Keratinocyte (primary cell): ENCODE data around the gene CHST15. TPM values are rescaled to one million over a fixed set of nuclear protein-coding genes. Genes with fewer than 3 reads are reported as not detected.
A peak's percentile ranks its signal among the peaks of the same experiment; 100 is the strongest.

Experiments
- DNase-seq: peaks from one replicate; pipeline ENCODE4 v3.0.0-alpha.2; 2011; ENCODE audit warnings: low read depth, missing footprints, low spot score
- FAIRE-seq: peaks from 2 replicates; lab custom pipeline; 2011; peaks lifted over from hg19 to GRCh38; lab: Jason Lieb, UNC
- H2AFZ ChIP-seq: 2 replicates; pipeline ENCODE4 v1.6.0; 2012; ENCODE audit warnings: low read length, control low read depth, inconsistent platforms; ENCODE audit not compliant: control insufficient read depth
- H3K27ac ChIP-seq: 2 replicates; pipeline ENCODE4 v1.5.1; 2011; ENCODE audit warnings: low read length; ENCODE audit not compliant: control insufficient read depth, insufficient read depth
- H3K27me3 ChIP-seq: 3 replicates; pipeline ENCODE4 v1.6.0; 2011; ENCODE audit warnings: low read length; ENCODE audit not compliant: control insufficient read depth, insufficient read depth; ENCODE audit errors: extremely low read depth
- H3K36me3 ChIP-seq, 2 experiments: 2 replicates in 1 of 2; 3 replicates in 1 of 2; pipeline ENCODE4 v1.5.1; 2011; ENCODE audit warnings: low read length in 2 of 2, mild to moderate bottlenecking in 1 of 2; ENCODE audit not compliant: control insufficient read depth in 2 of 2, insufficient read depth in 2 of 2; ENCODE audit errors: extremely low read depth in 1 of 2
- H3K4me1 ChIP-seq: 3 replicates; pipeline ENCODE4 v1.5.1; 2011; ENCODE audit warnings: low read length; ENCODE audit not compliant: control insufficient read depth, insufficient read depth; ENCODE audit errors: extremely low read depth
- H3K4me2 ChIP-seq: 3 replicates; pipeline ENCODE4 v1.6.0; 2011; ENCODE audit warnings: low read depth, low read length; ENCODE audit not compliant: control insufficient read depth, insufficient read depth; ENCODE audit errors: extremely low read depth
- H3K4me3 ChIP-seq, 3 experiments: fragments of 200-600 bp in 1 of 3; sonication (generic) in 1 of 3; 2 replicates in 2 of 3; 3 replicates in 1 of 3; pipeline ENCODE4 v1.5.1; 2011 to 2016; ENCODE audit warnings: low read length in 3 of 3, mild to moderate bottlenecking in 3 of 3, control low read depth in 2 of 3, inconsistent platforms in 1 of 3, low read depth in 1 of 3, mixed read lengths in 1 of 3, mixed run types in 1 of 3, moderate library complexity in 1 of 3; ENCODE audit not compliant: control insufficient read depth in 2 of 3, insufficient read depth in 2 of 3; ENCODE audit errors: extremely low read depth in 1 of 3
- H3K79me2 ChIP-seq: 2 replicates; pipeline ENCODE4 v1.6.0; 2012; ENCODE audit warnings: low read length; ENCODE audit not compliant: control insufficient read depth, insufficient read depth
- H3K9ac ChIP-seq: 3 replicates; pipeline ENCODE4 v1.6.0; 2011; ENCODE audit warnings: low read length; ENCODE audit not compliant: control insufficient read depth, insufficient read depth; ENCODE audit errors: extremely low read depth
- H3K9me1 ChIP-seq: 3 replicates; pipeline ENCODE4 v1.6.0; 2011; ENCODE audit warnings: low read length; ENCODE audit not compliant: control insufficient read depth, insufficient read depth; ENCODE audit errors: extremely low read depth
- H3K9me3 ChIP-seq: 2 replicates; pipeline ENCODE4 v1.5.1; 2012; ENCODE audit warnings: low read depth, low read length; ENCODE audit not compliant: control insufficient read depth
- H4K20me1 ChIP-seq: 3 replicates; pipeline ENCODE4 v1.6.0; 2011; ENCODE audit warnings: low read length; ENCODE audit not compliant: control insufficient read depth, insufficient read depth; ENCODE audit errors: extremely low read depth
- CTCF ChIP-seq, 3 experiments: IDR thresholded peaks in 1 of 3; conservative IDR thresholded peaks in 1 of 3; optimal IDR thresholded peaks in 1 of 3; 2 replicates in 2 of 3; 3 replicates in 1 of 3; pipeline versions ENCODE3 to v1.5.1; 2011; ENCODE audit warnings: low read length in 3 of 3, mild to moderate bottlenecking in 3 of 3, moderate library complexity in 2 of 3, control low read depth in 1 of 3, inconsistent platforms in 1 of 3; ENCODE audit not compliant: insufficient read depth in 2 of 3; ENCODE audit errors: extremely low read depth in 1 of 3
- EZH2 ChIP-seq: IDR thresholded peaks from one replicate; pipeline ENCODE4 v1.6.1; 2012; ENCODE audit warnings: inconsistent platforms, mild to moderate bottlenecking, low read length, moderate library complexity
- dilution Hi-C: fragments of 300-500 bp; cut with MboI; formaldehyde crosslinking; loops from one replicate; pipeline ENCODE4 v1.7.0; 2020; ENCODE audit warnings: low sequenced_read_pairs; ENCODE audit not compliant: extremely low pct_ligation_motif_present
- polyA plus RNA-seq, 5 experiments: library from polyadenylated mRNA; depleted of rRNA in 3 of 5; stranded (reverse) in 3 of 5; stranded (forward) in 1 of 5; unstranded in 1 of 5; fragments of >200 nt; gene quantifications; 1 replicate in 1 of 5; 2 replicates in 3 of 5; 3 replicates in 1 of 5; pipeline versions ENCODE4 v1.2.1 to v1.2.3, GENCODE V29; 2011 to 2012; ENCODE audit warnings: missing spikeins in 2 of 5, low read depth in 1 of 5, low replicate concordance in 1 of 5

CHST15 gene
- polyA plus RNA-seq, 1 donor (not counting 4 experiments of a cell fraction or from before 2014, with no cell fraction given): 24.5 TPM

GRCh38 chr10:123995082-123995460, 98.3 kb downstream of the CHST15 start:
- H3K27me3 ChIP-seq: peaks cover 17% of the 10 kb centered on the region
- H3K4me2 ChIP-seq: peak overlapping the region; percentile 66
- H2AFZ ChIP-seq: peak overlapping the region; percentile 50
- peak overlapping the region; percentile 51 for H3K9ac ChIP-seq
- no peak for DNase-seq
- peaks cover 2% of the 10 kb centered on the region for H3K9me3 ChIP-seq
- H3K9me1 ChIP-seq: no peaks in the 10 kb centered on the region
- H3K4me3 ChIP-seq: peak overlapping the region; percentile 18 to 47 (median 26)
- no peaks in the 10 kb centered on the region for H3K79me2 ChIP-seq
- no peaks in the 10 kb centered on the region for H3K36me3 ChIP-seq
- TF ChIP-seq CTCF (optimal IDR thresholded peaks at IDR 0.05 in 1 of 3, IDR thresholded peaks at IDR 0.05 in 1 of 3, conservative IDR thresholded peaks at IDR 0.05 in 1 of 3; ENCODE audit: extremely low read depth in 1 of 3, insufficient read depth in 2 of 3, low read length in 3 of 3) (no peak), EZH2 (no peak)
- H3K27ac ChIP-seq: peak overlapping the region; percentile 56
- peaks cover 39% of the 10 kb centered on the region for H3K4me1 ChIP-seq
- FAIRE-seq: peak; percentile 61
- H4K20me1 ChIP-seq: no peaks in the 10 kb centered on the region
- dilution Hi-C loops: loop anchor here (25.0 kb wide), 1 partner anchor 392 kb away; no protein-coding TSS in a partner anchor

- peak overlapping the region; percentile 56 for H3K27ac ChIP-seq
- H3K27me3 ChIP-seq: peaks cover 18% of the 10 kb centered on the region
- peak; percentile 64 for DNase-seq
- peak overlapping the region; percentile 66 for H3K4me2 ChIP-seq
- H3K4me3 ChIP-seq: peak overlapping the region; percentile 26 to 48 (median 47)
- H4K20me1 ChIP-seq: no peaks in the 10 kb centered on the region
- H2AFZ ChIP-seq: peak overlapping the region; percentile 74
- peak overlapping the region; percentile 53 for H3K9ac ChIP-seq
- H3K9me3 ChIP-seq: peaks cover 2% of the 10 kb centered on the region
- peaks cover 39% of the 10 kb centered on the region for H3K4me1 ChIP-seq
- TF ChIP-seq EZH2 (no peak), CTCF (optimal IDR thresholded peaks at IDR 0.05 in 1 of 3, IDR thresholded peaks at IDR 0.05 in 1 of 3, conservative IDR thresholded peaks at IDR 0.05 in 1 of 3; ENCODE audit: extremely low read depth in 1 of 3, insufficient read depth in 2 of 3, low read length in 3 of 3) (peak; percentile 82 to 97 (median 94))
- peak; percentile 81 for FAIRE-seq
- dilution Hi-C loops: loop anchor here (25.0 kb wide), 1 partner anchor 393 kb away; no protein-coding TSS in a partner anchor
- H3K79me2 ChIP-seq: no peaks in the 10 kb centered on the region
- no peaks in the 10 kb centered on the region for H3K36me3 ChIP-seq
- no peaks in the 10 kb centered on the region for H3K9me1 ChIP-seq
Observed at GRCh38 chr10:123994417-123995081, 98.8 kb downstream of the CHST15 start.
